Brain microvascular endothelial cell (primary cell): Measurements from ENCODE around the gene LRRC58.
"Not testable (repeated sequence)": the region's sequence is repeated elsewhere in the genome, so short reads cannot be mapped to it uniquely, and the experiment has no call there.

Source experiments
- DNase-seq: peaks from one replicate; pipeline ENCODE4 v3.0.0-alpha.2; 2020
- H3K27ac ChIP-seq: fragments of 250-450 bp; sonication (Bioruptor Pico); 2 replicates; pipeline ENCODE4 v1.5.1; 2020; ENCODE audit warnings: mild to moderate bottlenecking, moderate library complexity
- H3K27me3 ChIP-seq: fragments of 250-450 bp; sonication (Bioruptor Pico); replicated peaks from 2 replicates; pipeline ENCODE4 v1.5.1; 2020; ENCODE audit warnings: mild to moderate bottlenecking
- H3K36me3 ChIP-seq: fragments of 250-450 bp; sonication (Bioruptor Pico); replicated peaks from 2 replicates; pipeline ENCODE4 v1.5.1; 2020; ENCODE audit warnings: mild to moderate bottlenecking
- H3K4me3 ChIP-seq: 2 replicates; pipeline ENCODE4 v1.5.1; 2011; ENCODE audit warnings: low read depth, mild to moderate bottlenecking, control low read depth, low read length, moderate library complexity
- CTCF ChIP-seq: IDR thresholded peaks from 2 replicates; pipeline ENCODE4 v1.5.1; 2011; ENCODE audit warnings: low read depth, mild to moderate bottlenecking, moderate library complexity, low read length, control low read depth, inconsistent platforms; ENCODE audit errors: missing control alignments
- in situ Hi-C: cut with HindIII; loops from 2 replicates; pipeline ENCODE4 v1.10.0; 2017; ENCODE audit warnings: low sequenced_read_pairs, low pct_ligation_motif_present

The LRRC58 gene

GRCh38 chr3:120338517-120338916 is 10.6 kb downstream of the LRRC58 start:
- in situ Hi-C loops: no loop called here
- no peak for TF ChIP-seq CTCF
- Histone ChIP-seq H3K27me3 (no peaks in the 10 kb centered on the region), H3K4me3 (no peak overlapping the region), H3K27ac (no peak overlapping the region), H3K36me3 (peaks cover 6% of the 10 kb centered on the region)
- DNase-seq: no peak

GRCh38 chr3:120332646-120333045 is 16.5 kb downstream of the LRRC58 start:
- in situ Hi-C loops: no loop called here
- no peak for DNase-seq
- Histone ChIP-seq H3K4me3 (no peak overlapping the region), H3K27ac (no peak overlapping the region), H3K36me3 (peaks cover 12% of the 10 kb centered on the region), H3K27me3 (no peaks in the 10 kb centered on the region)
- no peak for TF ChIP-seq CTCF

GRCh38 chr3:120331076-120331475 is 18.1 kb downstream of the LRRC58 start:
- in situ Hi-C loops: no loop called here
- Histone ChIP-seq H3K27me3 (no peaks in the 10 kb centered on the region), H3K4me3 (no peak overlapping the region), H3K36me3 (peaks cover 12% of the 10 kb centered on the region), H3K27ac (no peak overlapping the region)
- no peak for TF ChIP-seq CTCF
- no peak for DNase-seq

GRCh38 chr3:120326784-120327183 is 22.4 kb downstream of the LRRC58 start:
- no peak for DNase-seq
- in situ Hi-C loops: no loop called here
- no peak for TF ChIP-seq CTCF
- H3K27ac ChIP-seq: no peak overlapping the region
- H3K27me3 ChIP-seq: no peaks in the 10 kb centered on the region
- H3K4me3 ChIP-seq: no peak overlapping the region
- peaks cover 3% of the 10 kb centered on the region for H3K36me3 ChIP-seq

- DNase-seq: peak; percentile 16
- H3K4me3 ChIP-seq: no peak overlapping the region
- H3K36me3 ChIP-seq: no peaks in the 10 kb centered on the region
- peak overlapping the region; percentile 54 for H3K27ac ChIP-seq
- no peaks in the 10 kb centered on the region for H3K27me3 ChIP-seq
- TF ChIP-seq CTCF: no peak
- in situ Hi-C loops: no loop called here
Measured at GRCh38 chr3:120324190-120324589, 25.0 kb downstream of the LRRC58 start.

GRCh38 chr3:120323761-120324160 is 25.4 kb downstream of the LRRC58 start:
- H3K36me3 ChIP-seq: not testable (repeated sequence)

More at GRCh38 chr3:120323761-120324160, 25.4 kb downstream of the LRRC58 start:
- DNase-seq: peak; percentile 75
- in situ Hi-C loops, H3K4me3 ChIP-seq, H3K27me3 ChIP-seq: not testable (repeated sequence)
- H3K27ac ChIP-seq: peak overlapping the region; percentile 54
